Gastroesophageal sphincter (tissue), 4 donors: ENCODE results near the gene VAV3. TPM values are rescaled to one million over a fixed set of nuclear protein-coding genes. Genes with fewer than 3 reads are reported as not detected.

ENCODE experiments used
- ATAC-seq: fragments of 150-250 bp; one replicate; pipeline ENCODE4 v1.9.1; 2016; ENCODE audit warnings: mild to moderate bottlenecking, moderate library complexity
- H3K27ac ChIP-seq, 4 donors: fragments of 200-600 bp; sonication (generic) in 3 of 4; 1 replicate in 3 of 4; 2 replicates in 1 of 4; pipeline ENCODE4 v1.5.1; 2016 to 2019
- H3K27me3 ChIP-seq: fragments of 200-600 bp; sonication (generic); one replicate; pipeline ENCODE4 v1.5.1; 2019
- H3K36me3 ChIP-seq, 2 donors: fragments of 200-600 bp; sonication (generic); one replicate each; pipeline ENCODE4 v1.5.1; 2019; ENCODE audit warnings: control low read depth in 1 of 2
- H3K4me1 ChIP-seq, 3 donors: fragments of 200-600 bp; sonication (generic); 1 replicate in 2 of 3; 2 replicates in 1 of 3; pipeline ENCODE4 v1.5.1; 2016 to 2019; ENCODE audit warnings: control low read depth in 2 of 3
- H3K4me3 ChIP-seq, 2 donors: fragments of 200-600 bp; sonication (generic); one replicate each; pipeline ENCODE4 v1.5.1; 2019; ENCODE audit warnings: mild to moderate bottlenecking in 1 of 2, moderate library complexity in 1 of 2
- H3K9me3 ChIP-seq, 3 donors: fragments of 200-600 bp; sonication (generic); one replicate each; pipeline ENCODE4 v1.5.1; 2017 to 2019; ENCODE audit warnings: control low read depth in 2 of 3
- EP300 ChIP-seq: sonication (generic); formaldehyde crosslinking; IDR thresholded peaks from one replicate; pipeline ENCODE4 v1.6.1; 2017; ENCODE audit warnings: antibody characterized with exemption, mild to moderate bottlenecking
- POLR2A ChIP-seq, 2 donors: fragments of 450-650 bp; IDR thresholded peaks; one replicate each; pipeline ENCODE4 v1.6.1; 2017; ENCODE audit warnings: antibody characterized with exemption in 2 of 2, mild to moderate bottlenecking in 2 of 2, moderate library complexity in 1 of 2
- POLR2AphosphoS5 ChIP-seq: sonication (generic); formaldehyde crosslinking; IDR thresholded peaks from one replicate; pipeline ENCODE4 v1.6.1; 2017; ENCODE audit warnings: antibody characterized with exemption
- WGBS, 2 donors: methylation state at CpG; one replicate each; pipeline ENCODE4 v1.1.5; 2018; ENCODE audit warnings: low coverage in 1 of 2; 5-methylcytosine and 5-hydroxymethylcytosine counted together
- total RNA-seq, 4 donors: library from RNA; depleted of rRNA; stranded (reverse); fragments of >200 nt; gene quantifications; one replicate each; pipeline ENCODE4 v1.1.0, GENCODE V29; 2016
- TF ChIP-seq, protein P1 (sequence below), 4 experiments: fragments of 200-600 bp in 2 of 4; fragments of 450-650 bp in 2 of 4; sonication (generic) in 1 of 4; IDR thresholded peaks; one replicate each; pipeline ENCODE4 v1.5.1; 2017 to 2019; ENCODE audit warnings: antibody characterized with exemption in 4 of 4, mild to moderate bottlenecking in 2 of 4, moderate library complexity in 2 of 4

VAV3 gene
- total RNA-seq, 4 donors from 2014 or later: 1.3 to 4.7 (median 2.9) TPM

GRCh38 chr1:107997866-107998265 is 32.9 kb upstream of the VAV3 start:
- no peaks in the 10 kb centered on the region for H3K36me3 ChIP-seq
- WGBS, 2 donors: 57 to 69% methylated on average over 1 of the region's 1 CpG
- no peak for ATAC-seq
- H3K4me1 ChIP-seq: peaks cover 0 to 8% (median 0%) of the 10 kb centered on the region in 3 donors
- H3K27ac ChIP-seq: no peak overlapping the region
- TF ChIP-seq EP300: no peak
- no peak overlapping the region for H3K4me3 ChIP-seq
- H3K9me3 ChIP-seq: no peaks in the 10 kb centered on the region
- peaks cover 6% of the 10 kb centered on the region for H3K27me3 ChIP-seq

DNA sequence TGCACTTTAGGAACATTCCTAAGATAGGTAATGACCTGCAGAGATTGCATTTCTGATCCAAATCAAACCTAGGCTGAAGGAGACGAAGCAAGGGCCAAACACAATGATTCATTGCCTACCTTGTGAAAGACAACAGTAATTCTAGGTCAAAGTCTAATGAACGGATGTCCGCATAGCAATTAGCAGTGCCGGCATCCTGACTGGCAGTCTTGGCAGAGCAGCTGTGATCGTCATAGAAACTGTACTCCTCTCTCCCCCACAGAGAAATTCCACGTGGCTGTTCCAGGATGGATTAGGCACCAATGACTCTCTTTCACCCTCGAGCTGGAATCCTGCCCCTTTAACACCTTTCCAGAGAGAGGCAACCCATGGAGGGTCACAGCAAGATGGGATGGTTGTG is 28.9 kb upstream of the VAV3 start:
- Histone ChIP-seq H3K27me3 (peaks cover 6% of the 10 kb centered on the region), H3K27ac (no peak overlapping the region), H3K9me3 (no peaks in the 10 kb centered on the region), H3K4me3 (no peak overlapping the region), H3K4me1 (no peaks in the 10 kb centered on the region), H3K36me3 (no peaks in the 10 kb centered on the region)
- no peak for ATAC-seq
- WGBS, 2 donors: 52 to 59% methylated on average over 3 to 5 of the region's 7 CpGs
- TF ChIP-seq POLR2AphosphoS5: no peak
- TF ChIP-seq EP300: no peak
- no peak for TF ChIP-seq POLR2A (IDR thresholded peaks at IDR 0.05)
- TF ChIP-seq, protein P1, sequence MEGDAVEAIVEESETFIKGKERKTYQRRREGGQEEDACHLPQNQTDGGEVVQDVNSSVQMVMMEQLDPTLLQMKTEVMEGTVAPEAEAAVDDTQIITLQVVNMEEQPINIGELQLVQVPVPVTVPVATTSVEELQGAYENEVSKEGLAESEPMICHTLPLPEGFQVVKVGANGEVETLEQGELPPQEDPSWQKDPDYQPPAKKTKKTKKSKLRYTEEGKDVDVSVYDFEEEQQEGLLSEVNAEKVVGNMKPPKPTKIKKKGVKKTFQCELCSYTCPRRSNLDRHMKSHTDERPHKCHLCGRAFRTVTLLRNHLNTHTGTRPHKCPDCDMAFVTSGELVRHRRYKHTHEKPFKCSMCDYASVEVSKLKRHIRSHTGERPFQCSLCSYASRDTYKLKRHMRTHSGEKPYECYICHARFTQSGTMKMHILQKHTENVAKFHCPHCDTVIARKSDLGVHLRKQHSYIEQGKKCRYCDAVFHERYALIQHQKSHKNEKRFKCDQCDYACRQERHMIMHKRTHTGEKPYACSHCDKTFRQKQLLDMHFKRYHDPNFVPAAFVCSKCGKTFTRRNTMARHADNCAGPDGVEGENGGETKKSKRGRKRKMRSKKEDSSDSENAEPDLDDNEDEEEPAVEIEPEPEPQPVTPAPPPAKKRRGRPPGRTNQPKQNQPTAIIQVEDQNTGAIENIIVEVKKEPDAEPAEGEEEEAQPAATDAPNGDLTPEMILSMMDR (IDR thresholded peaks at IDR 0.05): no peak

DNA sequence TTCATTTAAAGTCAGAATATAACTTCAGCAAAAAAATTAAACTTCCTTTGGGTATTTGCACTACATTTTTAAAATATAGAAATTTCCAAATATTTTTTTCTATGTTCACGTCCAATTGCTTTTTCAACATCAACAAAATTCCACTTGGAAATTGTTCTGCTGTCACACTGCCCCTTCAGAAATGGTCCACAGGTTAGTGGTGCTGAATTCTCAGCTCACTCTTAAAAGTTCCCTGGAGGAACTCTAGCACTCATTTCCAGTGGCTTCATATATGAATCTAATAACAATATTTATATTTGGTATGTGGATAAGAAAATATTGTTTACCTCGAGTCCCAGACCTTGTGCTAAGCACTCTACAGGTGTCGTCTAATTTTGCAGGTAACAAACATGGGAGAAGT is 27.4 kb upstream of the VAV3 start:
- WGBS, 2 donors: 70 to 93% methylated on average over 2 to 3 of the region's 3 CpGs
- Histone ChIP-seq H3K9me3 (no peaks in the 10 kb centered on the region), H3K4me3 (no peak overlapping the region), H3K27me3 (peaks cover 6% of the 10 kb centered on the region), H3K4me1 (no peaks in the 10 kb centered on the region), H3K36me3 (no peaks in the 10 kb centered on the region), H3K27ac (no peak overlapping the region)
- ATAC-seq: no peak
- TF ChIP-seq POLR2AphosphoS5: no peak

DNA sequence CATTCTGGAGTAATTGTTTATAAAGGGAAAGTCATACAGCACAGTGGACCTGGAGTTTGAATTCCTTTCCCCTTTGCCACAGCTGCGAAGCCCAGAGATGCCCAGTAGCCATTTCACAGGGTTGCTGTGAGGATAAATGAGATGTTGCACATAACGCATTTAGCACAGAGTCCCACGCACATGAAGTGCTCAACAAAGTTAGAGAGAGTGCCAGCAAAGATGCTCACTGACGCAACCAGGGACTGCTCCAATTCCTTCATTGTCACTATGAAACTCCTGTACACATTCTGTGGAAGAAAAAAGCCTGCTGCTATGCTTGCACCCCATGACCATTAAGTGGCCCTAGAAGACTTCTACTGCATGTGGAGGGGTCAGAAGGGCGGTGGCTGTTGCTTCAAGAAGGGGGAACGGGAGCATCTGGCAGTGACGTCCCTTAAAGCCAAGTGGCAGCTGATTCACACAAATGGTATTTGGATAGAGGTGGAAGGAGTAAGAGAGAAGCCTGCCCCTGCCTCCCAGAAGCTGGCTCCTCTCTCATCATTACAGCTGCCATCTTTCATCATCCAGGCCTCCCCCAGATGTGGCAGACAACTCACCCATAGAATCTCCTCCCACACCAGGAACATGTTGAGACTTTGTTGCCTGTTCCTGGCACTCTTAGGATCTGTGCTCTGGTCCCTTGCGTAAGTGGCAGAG is 26.5 kb upstream of the VAV3 start:
- no peak for ATAC-seq

GRCh38 chr1:107990606-107991005 is 25.6 kb upstream of the VAV3 start:
- Histone ChIP-seq H3K36me3 (no peaks in the 10 kb centered on the region), H3K27me3 (peaks cover 6% of the 10 kb centered on the region), H3K9me3 (no peaks in the 10 kb centered on the region), H3K4me3 (no peak overlapping the region), H3K27ac (no peak overlapping the region), H3K4me1 (no peaks in the 10 kb centered on the region)
- no peak for ATAC-seq
- 93% methylated on average over 3 of the region's 5 CpGs; no CpG with 5 or more reads in 1 of the 2 donors for WGBS, 2 donors
- TF ChIP-seq POLR2A (IDR thresholded peaks at IDR 0.05): no peak
- TF ChIP-seq, protein P1 (IDR thresholded peaks at IDR 0.05): no peak
- no peak for TF ChIP-seq POLR2AphosphoS5
- no peak for TF ChIP-seq EP300

More for the DNA sequence above, 26.5 kb upstream of the VAV3 start:
- Histone ChIP-seq H3K27me3 (peaks cover 6% of the 10 kb centered on the region), H3K4me3 (no peak overlapping the region), H3K36me3 (no peaks in the 10 kb centered on the region), H3K4me1 (no peaks in the 10 kb centered on the region), H3K27ac (no peak overlapping the region), H3K9me3 (no peaks in the 10 kb centered on the region)
- TF ChIP-seq EP300: no peak
- TF ChIP-seq, protein P1 (IDR thresholded peaks at IDR 0.05): no peak
- no peak for TF ChIP-seq POLR2A (IDR thresholded peaks at IDR 0.05)
- TF ChIP-seq POLR2AphosphoS5: no peak
- WGBS, 2 donors: 59 to 90% methylated on average over 2 to 6 of the region's 8 CpGs

DNA sequence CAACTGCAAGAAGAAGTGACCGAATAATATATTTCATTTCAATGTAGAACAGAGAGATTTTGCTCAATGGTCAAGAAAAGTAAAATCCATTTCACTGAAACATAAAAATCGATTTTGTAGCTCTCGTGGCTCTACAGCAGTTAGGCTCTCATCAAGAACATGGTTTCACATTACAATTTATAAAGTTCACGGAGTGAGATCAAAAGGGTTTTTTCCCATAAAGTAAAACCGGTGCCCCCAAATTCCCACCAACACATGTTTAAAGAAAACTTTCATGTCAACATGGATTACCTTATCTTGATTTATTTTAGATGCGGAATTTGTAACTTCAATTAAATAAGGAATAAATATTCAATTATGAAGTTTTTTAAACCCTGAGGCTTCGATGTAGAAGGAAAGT is 16.3 kb upstream of the VAV3 start:
- Histone ChIP-seq H3K27me3 (peaks cover 6% of the 10 kb centered on the region), H3K4me3 (no peak overlapping the region), H3K9me3 (no peaks in the 10 kb centered on the region), H3K36me3 (no peaks in the 10 kb centered on the region), H3K4me1 (no peaks in the 10 kb centered on the region), H3K27ac (no peak overlapping the region)
- ATAC-seq: no peak
- WGBS, 2 donors: 66 to 73% methylated on average over 7 of the region's 7 CpGs
- TF ChIP-seq POLR2AphosphoS5: no peak
- TF ChIP-seq, protein P1 (IDR thresholded peaks at IDR 0.05): no peak
